ENCODE data around the gene DNTTIP2.

DNA sequence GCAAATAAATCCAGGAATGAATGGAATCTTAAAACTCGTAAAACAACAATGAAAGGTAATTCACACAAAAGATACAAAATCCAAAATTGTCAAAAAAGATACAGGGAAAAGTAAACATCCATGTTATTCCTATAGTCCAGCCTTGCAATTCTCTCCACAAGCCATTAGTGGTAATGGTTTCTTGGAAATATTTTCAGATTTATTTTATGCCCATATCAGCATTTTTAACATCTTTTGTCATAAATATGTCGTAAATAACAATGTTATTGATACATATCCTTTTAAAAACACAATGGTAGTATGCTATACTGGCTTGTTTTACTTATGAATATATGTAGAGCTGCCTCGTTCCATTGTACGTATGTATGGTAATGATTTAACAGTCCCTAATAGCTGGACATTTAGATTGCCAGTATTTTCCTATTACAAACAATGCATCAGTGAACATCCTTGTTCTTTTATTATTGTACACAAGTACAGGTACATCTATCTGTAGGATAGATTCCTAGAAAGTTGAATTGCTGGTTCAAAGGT is 30.6 kb downstream of the DNTTIP2 start:
- no peak for TF ChIP-seq POLR2A (IDR thresholded peaks at IDR 0.05)
- TF ChIP-seq, protein P1, sequence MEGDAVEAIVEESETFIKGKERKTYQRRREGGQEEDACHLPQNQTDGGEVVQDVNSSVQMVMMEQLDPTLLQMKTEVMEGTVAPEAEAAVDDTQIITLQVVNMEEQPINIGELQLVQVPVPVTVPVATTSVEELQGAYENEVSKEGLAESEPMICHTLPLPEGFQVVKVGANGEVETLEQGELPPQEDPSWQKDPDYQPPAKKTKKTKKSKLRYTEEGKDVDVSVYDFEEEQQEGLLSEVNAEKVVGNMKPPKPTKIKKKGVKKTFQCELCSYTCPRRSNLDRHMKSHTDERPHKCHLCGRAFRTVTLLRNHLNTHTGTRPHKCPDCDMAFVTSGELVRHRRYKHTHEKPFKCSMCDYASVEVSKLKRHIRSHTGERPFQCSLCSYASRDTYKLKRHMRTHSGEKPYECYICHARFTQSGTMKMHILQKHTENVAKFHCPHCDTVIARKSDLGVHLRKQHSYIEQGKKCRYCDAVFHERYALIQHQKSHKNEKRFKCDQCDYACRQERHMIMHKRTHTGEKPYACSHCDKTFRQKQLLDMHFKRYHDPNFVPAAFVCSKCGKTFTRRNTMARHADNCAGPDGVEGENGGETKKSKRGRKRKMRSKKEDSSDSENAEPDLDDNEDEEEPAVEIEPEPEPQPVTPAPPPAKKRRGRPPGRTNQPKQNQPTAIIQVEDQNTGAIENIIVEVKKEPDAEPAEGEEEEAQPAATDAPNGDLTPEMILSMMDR (IDR thresholded peaks at IDR 0.05): no peak

Data from uterus (tissue), 2 donors.